Fibroblast of villous mesenchyme (primary cell): ENCODE data around the gene IFI27L2. TPM values are rescaled to one million over a fixed set of nuclear protein-coding genes. Genes with fewer than 3 reads are reported as not detected.

Experiments
- DNase-seq: peaks from one replicate; pipeline ENCODE4 v3.0.0-alpha.2; 2010; ENCODE audit warnings: low read depth
- H3K4me3 ChIP-seq: 2 replicates; pipeline ENCODE4 v1.5.1; 2011; ENCODE audit warnings: low read depth, mild to moderate bottlenecking, low read length
- total RNA-seq: library from RNA; depleted of rRNA; stranded (reverse); fragments of >200 nt; gene quantifications from 2 replicates; pipeline ENCODE4 v1.2.3, GENCODE V29; 2012
- TF ChIP-seq, protein P1 (sequence below): IDR thresholded peaks from 2 replicates; pipeline ENCODE4 v1.5.1; 2012; ENCODE audit warnings: low read depth, mild to moderate bottlenecking, low read length; ENCODE audit not compliant: insufficient read depth

IFI27L2 gene, protein sequence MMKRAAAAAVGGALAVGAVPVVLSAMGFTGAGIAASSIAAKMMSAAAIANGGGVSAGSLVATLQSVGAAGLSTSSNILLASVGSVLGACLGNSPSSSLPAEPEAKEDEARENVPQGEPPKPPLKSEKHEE
- total RNA-seq = 94.1 and 102 TPM in 2 replicates

DNA sequence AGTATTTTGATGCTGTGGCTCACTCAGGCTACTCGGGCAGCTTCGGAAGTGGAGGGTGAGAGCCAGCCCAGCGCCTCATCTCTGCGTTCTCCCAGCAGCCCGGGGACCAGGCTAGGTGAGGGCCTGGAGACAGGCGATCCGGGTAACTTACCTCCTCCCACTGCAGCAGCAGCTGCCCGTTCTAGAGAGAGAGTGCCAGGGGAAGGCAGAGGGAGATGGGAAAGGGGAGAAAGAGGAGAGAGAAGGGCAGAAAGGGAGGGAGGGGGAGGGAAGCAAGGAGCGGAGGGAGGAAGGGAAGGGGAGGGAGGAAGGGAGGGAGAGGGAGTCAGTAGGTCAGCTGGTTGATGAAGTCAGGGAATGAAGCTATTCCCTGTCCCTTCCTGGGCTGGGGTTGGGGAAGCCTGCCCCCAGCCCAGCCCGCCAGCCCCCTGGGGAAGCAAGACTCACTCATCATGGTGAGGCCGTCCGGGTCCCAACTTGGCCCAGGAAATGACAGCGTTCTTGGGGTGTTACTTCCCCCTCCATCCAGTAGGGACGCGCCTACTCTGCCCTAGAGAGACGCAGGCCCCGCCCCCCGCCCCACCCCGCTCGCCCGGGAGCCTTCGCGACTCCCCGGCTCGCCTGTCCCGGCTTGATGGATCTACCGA, at the start of gene IFI27L2:
Gene IFI27L2 (minus strand): TSS at position 494 of the 647 bp plus-strand sequence. CDS start 40 bp downstream, at position 454.
- peak; percentile 83 for DNase-seq
- H3K4me3 ChIP-seq = peak within 1 kb of the TSS; percentile 82
- TF ChIP-seq, protein P1, sequence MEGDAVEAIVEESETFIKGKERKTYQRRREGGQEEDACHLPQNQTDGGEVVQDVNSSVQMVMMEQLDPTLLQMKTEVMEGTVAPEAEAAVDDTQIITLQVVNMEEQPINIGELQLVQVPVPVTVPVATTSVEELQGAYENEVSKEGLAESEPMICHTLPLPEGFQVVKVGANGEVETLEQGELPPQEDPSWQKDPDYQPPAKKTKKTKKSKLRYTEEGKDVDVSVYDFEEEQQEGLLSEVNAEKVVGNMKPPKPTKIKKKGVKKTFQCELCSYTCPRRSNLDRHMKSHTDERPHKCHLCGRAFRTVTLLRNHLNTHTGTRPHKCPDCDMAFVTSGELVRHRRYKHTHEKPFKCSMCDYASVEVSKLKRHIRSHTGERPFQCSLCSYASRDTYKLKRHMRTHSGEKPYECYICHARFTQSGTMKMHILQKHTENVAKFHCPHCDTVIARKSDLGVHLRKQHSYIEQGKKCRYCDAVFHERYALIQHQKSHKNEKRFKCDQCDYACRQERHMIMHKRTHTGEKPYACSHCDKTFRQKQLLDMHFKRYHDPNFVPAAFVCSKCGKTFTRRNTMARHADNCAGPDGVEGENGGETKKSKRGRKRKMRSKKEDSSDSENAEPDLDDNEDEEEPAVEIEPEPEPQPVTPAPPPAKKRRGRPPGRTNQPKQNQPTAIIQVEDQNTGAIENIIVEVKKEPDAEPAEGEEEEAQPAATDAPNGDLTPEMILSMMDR = peak; percentile 30

DNA sequence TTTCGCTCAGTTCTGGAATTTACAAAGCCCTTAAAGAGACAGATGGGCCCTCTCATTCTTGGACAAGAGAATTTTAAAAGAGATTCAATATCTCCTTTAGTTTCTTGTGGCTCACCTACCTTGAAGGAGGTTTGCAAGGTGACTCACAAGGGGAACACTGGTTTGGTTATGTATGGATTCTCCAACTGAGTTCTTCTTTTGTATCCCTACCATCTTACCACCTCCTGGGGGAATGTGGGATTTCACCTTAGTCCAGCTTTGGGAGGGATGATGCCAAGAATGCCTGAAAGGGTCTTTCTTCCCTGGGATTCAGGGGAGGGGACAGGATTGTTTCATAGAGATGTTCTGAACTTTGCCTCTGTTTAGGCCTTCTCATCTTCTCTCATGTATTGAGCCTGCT, 48.4 kb upstream of the IFI27L2 start:
- H3K4me3 ChIP-seq = no peak overlapping the region
- no peak for DNase-seq
- TF ChIP-seq, protein P1 = no peak

DNA sequence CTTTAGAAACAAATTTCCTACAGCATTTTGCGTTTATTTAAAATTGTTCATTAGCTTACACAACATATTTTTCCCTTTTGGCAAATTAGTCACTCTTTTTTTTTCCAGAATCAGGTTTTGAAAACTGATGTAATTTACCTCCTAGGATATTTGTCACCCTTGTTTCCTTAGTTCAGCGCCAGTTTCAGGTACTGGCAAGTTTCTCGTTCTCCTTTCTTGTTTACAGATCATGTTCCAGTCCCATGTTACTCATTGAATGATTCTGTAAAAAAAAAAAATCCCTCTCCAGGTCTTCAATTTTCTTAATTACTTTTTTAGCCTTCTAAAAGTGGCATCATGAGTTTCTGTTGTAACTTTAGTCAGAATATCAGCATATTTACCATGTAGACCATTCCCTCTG, 47.4 kb upstream of the IFI27L2 start:
- no peak overlapping the region for H3K4me3 ChIP-seq
- no peak for DNase-seq
- TF ChIP-seq, protein P1 = no peak

DNA sequence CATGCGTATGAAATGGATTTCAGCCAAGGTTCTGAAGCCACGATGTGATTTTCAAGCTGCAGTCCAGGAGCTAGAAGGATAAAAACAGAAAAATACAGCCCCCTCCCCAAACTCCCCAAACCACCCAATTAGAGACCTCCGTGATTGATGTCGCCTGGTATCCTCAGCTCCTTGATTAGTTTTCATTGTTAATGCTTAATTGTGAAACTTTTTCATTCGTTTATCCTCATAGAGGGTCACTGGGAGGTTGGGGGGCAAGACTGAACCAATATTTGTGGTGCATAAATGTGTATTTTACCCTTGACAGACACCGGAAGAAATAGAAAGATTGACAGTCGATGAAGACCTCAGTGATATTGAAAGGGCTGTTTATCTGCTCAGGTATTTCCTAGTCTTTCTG, 46.3 kb upstream of the IFI27L2 start:
- TF ChIP-seq, protein P1 = no peak
- H3K4me3 ChIP-seq = no peak overlapping the region
- no peak for DNase-seq

DNA sequence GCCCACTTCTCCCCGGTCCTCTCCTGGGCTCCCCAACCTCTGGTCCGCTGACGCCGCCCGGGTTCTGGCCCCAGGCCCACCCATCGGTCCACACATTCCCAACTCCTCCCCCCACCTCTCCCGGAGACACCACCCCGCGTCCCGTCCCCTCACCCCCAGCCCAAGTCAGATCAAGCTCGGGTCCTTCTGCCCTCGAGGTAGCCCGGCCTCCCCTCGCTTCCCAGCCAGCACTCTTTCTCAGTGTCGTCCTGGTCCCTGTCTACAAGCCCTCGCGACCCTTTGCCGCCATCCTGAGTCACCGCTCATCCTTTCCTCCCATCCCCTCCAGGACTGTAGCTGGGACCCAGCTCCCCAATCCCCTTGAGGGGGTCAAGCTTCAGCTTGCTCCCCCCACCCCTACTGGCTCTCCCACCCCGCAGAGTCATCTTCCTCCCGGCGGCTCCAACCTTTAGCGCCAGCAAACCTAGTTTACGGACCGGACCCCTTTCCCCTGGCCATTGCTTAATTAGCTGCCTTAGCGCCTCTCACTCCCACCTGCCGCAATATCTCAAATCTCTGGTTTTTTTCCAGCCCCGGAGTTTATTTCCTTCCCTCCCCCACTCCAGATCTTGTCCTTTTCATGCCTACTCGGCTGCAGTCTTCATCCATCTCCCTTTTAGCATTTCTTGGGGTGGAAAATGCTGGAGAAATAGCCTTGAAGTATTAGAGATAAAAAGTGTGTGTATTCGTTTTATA, 45.8 kb upstream of the IFI27L2 start:
- TF ChIP-seq, protein P1 = no peak

DNA sequence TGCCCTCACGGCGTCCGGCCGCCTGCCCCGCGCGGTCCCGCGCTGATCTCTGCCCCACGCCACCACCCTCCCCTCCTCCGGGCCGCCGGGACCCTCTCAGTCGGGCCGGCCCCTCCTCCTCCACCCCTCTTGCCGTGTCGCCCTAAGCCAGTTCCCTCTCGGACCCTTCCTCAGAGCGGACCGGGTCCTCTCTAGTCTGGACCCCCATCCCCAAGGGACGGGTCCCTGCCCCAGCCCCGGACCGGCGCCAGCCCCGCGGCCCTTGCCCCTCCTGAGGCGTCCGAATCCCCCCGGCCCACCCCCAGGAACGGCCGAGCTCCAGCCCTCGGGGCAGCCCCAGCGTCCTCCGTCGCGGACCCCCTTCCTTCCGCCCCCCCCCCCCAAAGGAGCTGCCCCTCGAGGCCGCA, 45.2 kb upstream of the IFI27L2 start:
- TF ChIP-seq, protein P1 = no peak
- H3K4me3 ChIP-seq = peak overlapping the region; percentile 49

More for the DNA sequence above, 45.8 kb upstream of the IFI27L2 start:
- DNase-seq = no peak
- no peak overlapping the region for H3K4me3 ChIP-seq

More for the DNA sequence above, 45.2 kb upstream of the IFI27L2 start:
- no peak for DNase-seq
